Stimulated activated CD4-positive, alpha-beta T cell treated with anti-CD3 and anti-CD28 coated beads, Interleukin-15, amount 100 ng/mL, for 1 hour (primary cell): ENCODE results near the gene C1R.
"Not testable (repeated sequence)": the region's sequence is repeated elsewhere in the genome, so short reads cannot be mapped to it uniquely, and the experiment has no call there.

ENCODE experiments used
- DNase-seq, 2 donors: peaks; one replicate each; pipeline ENCODE4 v3.0.0-alpha.2; 2020; ENCODE audit warnings: low read depth in 1 of 2, low spot score in 1 of 2

Gene C1R

DNA sequence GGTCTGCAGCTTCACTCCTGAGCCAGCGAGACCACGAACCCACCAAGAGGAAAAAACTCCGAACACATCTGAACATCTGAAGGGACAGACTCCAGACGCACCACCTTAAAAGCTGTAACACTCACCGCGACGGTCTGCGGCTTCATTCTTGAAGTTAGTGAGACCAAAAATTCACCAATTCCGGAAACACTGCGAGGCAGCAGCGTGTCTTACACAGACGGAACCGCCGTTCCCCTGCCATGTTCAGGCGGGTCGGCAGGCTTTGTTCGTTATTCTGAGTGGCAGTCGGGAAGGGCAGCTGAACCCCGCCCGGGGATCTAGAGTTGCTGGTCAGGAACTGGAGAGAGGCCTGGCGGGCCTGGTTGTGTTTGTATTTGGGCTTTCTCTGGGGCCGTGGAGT is 53.7 kb downstream of the C1R start:
- no peak for DNase-seq

- not testable (repeated sequence) for DNase-seq
Measured at GRCh38 chr12:7037411-7037810, 54.8 kb downstream of the C1R start.

DNA sequence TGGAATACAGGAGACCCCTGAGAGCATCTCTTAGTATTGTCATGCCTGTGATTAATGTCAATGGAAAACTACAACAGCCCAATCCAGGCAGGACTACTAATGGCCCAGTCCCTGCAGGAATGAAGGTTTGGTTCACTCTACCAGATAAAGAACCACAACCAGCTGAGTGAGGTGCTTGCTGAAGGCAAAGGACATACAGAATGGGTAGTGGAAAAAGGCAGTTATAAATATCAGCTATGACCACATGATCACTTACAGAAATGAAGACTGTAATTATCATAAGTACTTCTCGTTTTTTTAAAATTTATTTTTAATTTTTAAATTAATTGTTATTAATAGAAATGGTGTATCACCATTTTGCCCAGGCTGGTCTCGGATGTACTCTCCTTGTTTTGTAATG is 56.8 kb downstream of the C1R start:
- DNase-seq, result no peak

GRCh38 chr12:7034464-7034863 is 57.8 kb downstream of the C1R start:
- DNase-seq, result no peak

- no peak for DNase-seq
Measured at GRCh38 chr12:7032990-7033389, 59.3 kb downstream of the C1R start.

DNA sequence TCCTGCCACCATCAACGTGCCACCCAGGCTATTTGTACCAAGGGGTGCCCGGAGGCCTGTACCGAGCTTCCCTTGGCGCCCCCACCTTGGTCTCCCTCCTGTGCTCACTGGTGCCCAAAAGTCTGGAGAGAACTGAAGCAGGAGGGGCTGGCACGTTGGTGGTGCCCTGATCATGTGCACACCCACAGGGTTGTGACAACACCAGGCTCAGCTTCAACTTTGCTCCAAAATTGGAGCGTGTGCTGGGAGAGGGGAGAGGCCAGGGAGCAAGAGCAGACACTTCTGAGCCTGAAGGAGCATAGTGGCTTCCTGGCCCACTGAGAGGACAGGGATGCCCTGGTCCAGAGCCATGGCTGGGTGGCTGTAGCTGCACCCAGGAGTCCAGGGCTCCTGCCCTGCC is 60.9 kb downstream of the C1R start:
- DNase-seq, result no peak
